COLO668 (cell line): Measurements from ENCODE around the gene KIF6.

Source experiments
- DNase-seq: peaks from one replicate; lab custom pipeline; 2025; ENCODE audit not compliant: unreplicated experiment; lab: John Stamatoyannopoulos, UW

KIF6 gene

GRCh38 chr6:39388606-39389483, 336.4 kb downstream of the KIF6 start:
- no peak for DNase-seq

- DNase-seq, result no peak
Observed at GRCh38 chr6:39387785-39388184, 337.4 kb downstream of the KIF6 start.

GRCh38 chr6:39386487-39386886, 338.7 kb downstream of the KIF6 start:
- no peak for DNase-seq

GRCh38 chr6:39381550-39382140, 343.6 kb downstream of the KIF6 start:
- DNase-seq, result no peak

GRCh38 chr6:39380837-39381549, 344.2 kb downstream of the KIF6 start:
- DNase-seq, result no peak

GRCh38 chr6:39378960-39379425, 346.2 kb downstream of the KIF6 start:
- DNase-seq, result no peak

- no peak for DNase-seq
Observed at GRCh38 chr6:39378175-39378959, 346.8 kb downstream of the KIF6 start.

- peak; percentile 26 for DNase-seq
Observed at GRCh38 chr6:39377539-39377950, 347.7 kb downstream of the KIF6 start.

GRCh38 chr6:39375405-39375804, 349.8 kb downstream of the KIF6 start:
- DNase-seq, result no peak

- DNase-seq, result no peak
Observed at GRCh38 chr6:39370390-39370789, 354.8 kb downstream of the KIF6 start.

GRCh38 chr6:39369987-39370386, 355.2 kb downstream of the KIF6 start:
- no peak for DNase-seq

- DNase-seq, result no peak
Observed at GRCh38 chr6:39367700-39368099, 357.5 kb downstream of the KIF6 start.

- DNase-seq, result no peak
Observed at GRCh38 chr6:39366931-39367618, 358.1 kb downstream of the KIF6 start.

GRCh38 chr6:39365281-39366074, 359.7 kb downstream of the KIF6 start:
- no peak for DNase-seq

GRCh38 chr6:39363280-39363679, 361.9 kb downstream of the KIF6 start:
- DNase-seq, result no peak

- DNase-seq, result no peak
Observed at GRCh38 chr6:39362487-39362865, 362.7 kb downstream of the KIF6 start.

- peak; percentile 53 for DNase-seq
Observed at GRCh38 chr6:39361657-39362486, 363.3 kb downstream of the KIF6 start.

GRCh38 chr6:39360378-39360777, 364.8 kb downstream of the KIF6 start:
- no peak for DNase-seq
